ENCODE measurements around the gene CLEC16A. TPM values are rescaled to one million over a fixed set of nuclear protein-coding genes. Genes with fewer than 3 reads are reported as not detected.
A peak's percentile ranks its signal among the peaks of the same experiment; 100 is the strongest.

Gene CLEC16A
- total and polyA plus RNA-seq, 2 experiments from 2014 or later = 17.5 to 26.8 TPM

DNA sequence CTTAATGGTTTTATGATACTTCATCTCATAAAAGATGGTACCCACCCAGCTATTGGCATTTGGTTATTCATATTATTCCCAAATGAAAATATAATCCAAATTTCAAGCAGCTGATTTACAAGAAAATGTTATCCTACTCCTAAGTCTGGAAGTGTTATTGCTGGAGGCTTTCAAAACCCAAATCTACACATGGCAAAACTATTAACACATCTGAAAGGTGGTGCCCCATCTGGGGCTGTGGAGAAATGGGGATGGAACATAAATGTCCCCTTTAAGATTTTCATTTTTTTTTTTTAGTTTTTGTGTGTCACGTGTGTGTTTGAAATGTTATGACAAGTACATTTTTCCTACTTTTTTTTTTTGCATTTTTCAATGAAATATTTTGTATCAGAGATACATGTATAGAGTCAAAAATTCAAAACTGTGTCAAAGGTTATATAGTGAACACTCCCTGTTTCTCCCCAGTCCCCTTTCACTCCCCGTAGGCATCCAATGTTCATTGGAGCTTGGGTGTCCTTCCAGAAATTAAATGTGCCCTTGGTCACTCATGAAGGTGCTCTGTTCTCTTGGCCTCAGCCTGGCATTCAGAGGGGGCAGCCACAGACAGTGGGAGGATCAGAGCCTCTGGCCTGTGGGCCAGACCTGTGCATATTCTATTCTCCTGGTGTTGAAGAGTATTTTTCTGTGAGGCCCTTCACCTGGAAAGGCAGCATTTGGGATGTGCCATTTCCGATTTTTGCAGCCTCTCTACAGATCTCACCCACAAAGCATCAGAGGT, 79.1 kb downstream of the CLEC16A start:
- no peak for DNase-seq (ENCODE audit: low read depth in 1 of 2, low spot score in 1 of 2)
- H3K9me3 ChIP-seq (ENCODE audit: low read depth) = peaks cover 2% of the 10 kb centered on the region
- no peak overlapping the region for H3K4me3 ChIP-seq
- TF ChIP-seq, protein P1, sequence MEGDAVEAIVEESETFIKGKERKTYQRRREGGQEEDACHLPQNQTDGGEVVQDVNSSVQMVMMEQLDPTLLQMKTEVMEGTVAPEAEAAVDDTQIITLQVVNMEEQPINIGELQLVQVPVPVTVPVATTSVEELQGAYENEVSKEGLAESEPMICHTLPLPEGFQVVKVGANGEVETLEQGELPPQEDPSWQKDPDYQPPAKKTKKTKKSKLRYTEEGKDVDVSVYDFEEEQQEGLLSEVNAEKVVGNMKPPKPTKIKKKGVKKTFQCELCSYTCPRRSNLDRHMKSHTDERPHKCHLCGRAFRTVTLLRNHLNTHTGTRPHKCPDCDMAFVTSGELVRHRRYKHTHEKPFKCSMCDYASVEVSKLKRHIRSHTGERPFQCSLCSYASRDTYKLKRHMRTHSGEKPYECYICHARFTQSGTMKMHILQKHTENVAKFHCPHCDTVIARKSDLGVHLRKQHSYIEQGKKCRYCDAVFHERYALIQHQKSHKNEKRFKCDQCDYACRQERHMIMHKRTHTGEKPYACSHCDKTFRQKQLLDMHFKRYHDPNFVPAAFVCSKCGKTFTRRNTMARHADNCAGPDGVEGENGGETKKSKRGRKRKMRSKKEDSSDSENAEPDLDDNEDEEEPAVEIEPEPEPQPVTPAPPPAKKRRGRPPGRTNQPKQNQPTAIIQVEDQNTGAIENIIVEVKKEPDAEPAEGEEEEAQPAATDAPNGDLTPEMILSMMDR (IDR thresholded peaks at IDR 0.05; ENCODE audit: low read depth, low read length) = no peak
- H3K4me1 ChIP-seq (ENCODE audit: low read depth) = no peaks in the 10 kb centered on the region
- no peaks in the 10 kb centered on the region for H3K36me3 ChIP-seq
- no peak overlapping the region for H3K27ac ChIP-seq
- no peaks in the 10 kb centered on the region for H3K27me3 ChIP-seq

DNA sequence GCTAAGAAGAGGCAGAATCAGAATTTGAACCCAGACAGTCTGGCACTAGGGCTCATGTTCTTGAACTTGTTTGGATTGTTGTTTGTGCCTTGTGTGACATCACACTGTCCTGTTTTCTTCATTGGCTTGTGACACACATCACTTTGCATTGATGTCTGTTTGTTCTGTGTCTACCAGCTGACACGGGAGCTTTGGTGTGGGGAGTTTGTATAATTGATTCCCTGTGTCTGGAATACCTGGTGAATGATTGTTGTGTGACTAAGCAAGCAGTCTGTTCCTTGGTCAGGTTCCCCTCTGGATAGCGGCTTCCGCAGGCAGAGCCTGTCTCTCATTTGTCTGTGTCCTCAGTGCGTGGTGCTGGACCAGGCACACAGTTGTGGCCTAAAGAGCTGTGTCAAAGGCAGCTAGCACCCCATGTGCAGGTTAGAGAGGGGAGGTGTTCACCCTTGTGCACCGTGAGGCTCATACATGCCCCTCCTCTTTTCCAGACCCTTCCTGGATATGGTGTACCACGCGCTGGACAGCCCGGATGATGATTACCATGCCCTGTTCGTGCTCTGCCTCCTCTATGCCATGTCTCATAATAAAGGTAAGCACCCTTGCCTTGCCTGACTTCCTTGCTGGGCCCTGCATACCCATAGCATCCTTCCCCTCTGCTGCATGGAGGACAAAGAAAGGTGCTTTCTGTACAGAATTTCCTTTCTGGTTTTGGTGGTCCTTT, 80.1 kb downstream of the CLEC16A start:
- no peaks in the 10 kb centered on the region for H3K36me3 ChIP-seq
- peaks cover 2% of the 10 kb centered on the region for H3K9me3 ChIP-seq (ENCODE audit: low read depth)
- H3K4me1 ChIP-seq (ENCODE audit: low read depth) = no peaks in the 10 kb centered on the region
- no peaks in the 10 kb centered on the region for H3K27me3 ChIP-seq
- H3K27ac ChIP-seq = no peak overlapping the region
- TF ChIP-seq, protein P1 (IDR thresholded peaks at IDR 0.05; ENCODE audit: low read depth, low read length) = no peak
- DNase-seq (ENCODE audit: low read depth in 1 of 2, low spot score in 1 of 2) = no peak
- no peak overlapping the region for H3K4me3 ChIP-seq

DNA sequence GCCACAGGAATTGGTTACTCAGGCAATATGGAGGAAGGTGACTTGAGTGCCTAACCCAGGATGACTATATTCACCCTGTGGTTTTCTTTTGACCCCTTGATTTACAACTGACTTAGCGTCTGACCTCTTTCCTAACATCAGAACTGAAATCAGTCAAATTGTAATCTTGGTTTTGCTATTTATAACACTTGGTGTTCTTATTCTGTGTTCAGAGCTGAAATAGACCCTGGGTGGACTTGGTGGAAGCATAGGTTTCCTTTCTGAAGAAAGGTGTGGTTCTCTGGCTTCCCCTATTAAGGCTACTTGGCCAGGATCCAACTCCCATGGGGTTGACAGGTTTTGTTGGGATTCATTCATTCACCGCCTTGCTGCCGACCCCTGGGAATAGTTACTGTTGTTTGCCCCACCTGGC, 80.8 kb downstream of the CLEC16A start:
- Histone ChIP-seq H3K27ac (no peak overlapping the region), H3K36me3 (no peaks in the 10 kb centered on the region), H3K4me3 (no peak overlapping the region), H3K4me1 (ENCODE audit: low read depth) (no peaks in the 10 kb centered on the region), H3K9me3 (ENCODE audit: low read depth) (peaks cover 2% of the 10 kb centered on the region), H3K27me3 (no peaks in the 10 kb centered on the region)
- TF ChIP-seq, protein P1 (IDR thresholded peaks at IDR 0.05; ENCODE audit: low read depth, low read length) = no peak
- DNase-seq (ENCODE audit: low read depth in 1 of 2, low spot score in 1 of 2) = no peak

DNA sequence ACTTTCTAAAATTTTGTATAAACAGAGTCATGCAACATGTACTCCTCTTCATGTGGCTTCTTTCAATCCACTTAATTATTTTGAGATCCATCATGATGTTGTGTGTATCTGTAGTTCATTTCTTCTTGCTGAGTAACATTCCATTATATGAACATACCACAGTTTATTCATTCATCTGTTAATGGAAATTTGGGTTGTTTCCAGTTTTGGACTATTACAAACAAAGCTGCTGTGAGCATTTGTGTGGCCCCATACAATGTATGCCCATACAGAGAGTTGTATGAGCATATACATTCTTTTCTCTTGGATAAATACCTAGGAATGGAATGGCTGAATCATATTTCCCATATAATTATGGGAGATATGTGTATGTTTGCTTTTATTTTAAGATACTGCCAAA, 85.6 kb downstream of the CLEC16A start:
- TF ChIP-seq, protein P1 (IDR thresholded peaks at IDR 0.05; ENCODE audit: low read depth, low read length) = no peak
- no peak overlapping the region for H3K4me3 ChIP-seq
- peaks cover 25% of the 10 kb centered on the region for H3K4me1 ChIP-seq (ENCODE audit: low read depth)
- peaks cover 2% of the 10 kb centered on the region for H3K9me3 ChIP-seq (ENCODE audit: low read depth)
- no peak overlapping the region for H3K27ac ChIP-seq
- peak in 1 of 2 donors; percentile 17 for DNase-seq (ENCODE audit: low read depth in 1 of 2, low spot score in 1 of 2)
- no peaks in the 10 kb centered on the region for H3K27me3 ChIP-seq
- no peaks in the 10 kb centered on the region for H3K36me3 ChIP-seq

DNA sequence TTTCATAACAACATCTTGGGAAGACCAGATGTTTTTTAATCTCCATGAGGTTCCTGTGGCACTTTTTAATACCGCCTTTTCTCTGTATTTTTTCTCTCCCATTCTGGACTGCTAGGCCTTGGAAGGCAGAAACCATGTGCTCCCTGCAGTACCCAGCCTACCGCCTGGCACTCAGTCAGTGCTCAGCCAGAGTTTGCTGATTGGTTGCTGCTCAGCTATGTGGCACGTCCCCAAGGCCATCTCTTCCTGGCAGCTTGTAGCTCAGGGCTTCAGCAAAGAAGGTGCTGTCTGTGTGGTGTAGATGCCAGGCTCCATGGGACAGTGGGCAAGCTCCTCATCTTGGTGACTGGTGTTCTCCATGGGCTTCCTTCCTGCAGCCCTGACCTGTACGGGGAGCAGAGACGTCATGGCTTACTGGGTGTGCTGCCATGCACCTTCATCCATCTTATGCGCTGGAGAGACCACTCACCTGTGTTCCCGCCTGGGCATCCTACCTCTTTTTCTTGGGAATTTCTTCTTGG, 86.7 kb downstream of the CLEC16A start:
- H3K4me1 ChIP-seq (ENCODE audit: low read depth) = peaks cover 29% of the 10 kb centered on the region
- DNase-seq (ENCODE audit: low read depth in 1 of 2, low spot score in 1 of 2) = no peak
- TF ChIP-seq, protein P1 (IDR thresholded peaks at IDR 0.05; ENCODE audit: low read depth, low read length) = no peak
- H3K4me3 ChIP-seq = no peak overlapping the region
- no peaks in the 10 kb centered on the region for H3K27me3 ChIP-seq
- no peaks in the 10 kb centered on the region for H3K36me3 ChIP-seq
- no peak overlapping the region for H3K27ac ChIP-seq
- peaks cover 2% of the 10 kb centered on the region for H3K9me3 ChIP-seq (ENCODE audit: low read depth)

Measured in cardiac muscle cell (in vitro differentiated cells and primary cell).